PC-9 (cell line): ENCODE measurements around the gene COA6. TPM values are rescaled to one million over a fixed set of nuclear protein-coding genes. Genes with fewer than 3 reads are reported as not detected.

Source experiments
- BruUV-seq: library from RNA; stranded (reverse); fragments of 400-500 nt; replicated peaks from 2 replicates; lab custom pipeline; 2021; lab: Mats Ljungman, UMichigan
- CTCF ChIA-PET: fragments of 300-600 bp; sonication (Branson Sonifier 250); formaldehyde crosslinking; loops from one replicate; lab custom pipeline; 2022; ENCODE audit warnings: antibody characterized with exemption; lab: Charles Lee
- POLR2A ChIA-PET: fragments of 300-600 bp; sonication (Branson Sonifier 250); formaldehyde crosslinking; loops from one replicate; lab custom pipeline; 2022; ENCODE audit warnings: antibody characterized with exemption; ENCODE audit not compliant: unreplicated experiment; lab: Charles Lee
- DNase-seq, 2 experiments: peaks; one replicate each; pipeline versions ENCODE4 v3.0.0 to v3.0.0-alpha.2; 2015 to 2022; ENCODE audit warnings: mixed read lengths in 1 of 2
- H2AFZ ChIP-seq: fragments of 200-600 bp; sonication (generic); 2 replicates; pipeline ENCODE4 v1.8.1; 2017; ENCODE audit warnings: antibody characterized with exemption
- H3F3A ChIP-seq: fragments of 200-600 bp; sonication (generic); 2 replicates; pipeline ENCODE4 v1.8.1; 2017; ENCODE audit warnings: antibody characterized with exemption, mild to moderate bottlenecking, low read depth; ENCODE audit not compliant: insufficient read depth
- H3K27ac ChIP-seq: fragments of 200-600 bp; sonication (generic); 2 replicates; pipeline ENCODE4 v1.6.1; 2016; ENCODE audit warnings: mixed run types
- H3K27me3 ChIP-seq: fragments of 200-600 bp; sonication (generic); 2 replicates; pipeline ENCODE4 v1.6.1; 2016; ENCODE audit warnings: low read depth, mixed run types; ENCODE audit not compliant: insufficient read depth
- H3K36me3 ChIP-seq: fragments of 200-600 bp; sonication (generic); 2 replicates; pipeline ENCODE4 v1.6.1; 2016; ENCODE audit warnings: low read depth, mixed run types
- H3K4me1 ChIP-seq: fragments of 200-600 bp; sonication (generic); replicated peaks from 2 replicates; pipeline ENCODE4 v1.6.1; 2016; ENCODE audit warnings: mixed run types; ENCODE audit not compliant: insufficient read depth
- H3K4me2 ChIP-seq: fragments of 200-600 bp; sonication (generic); 2 replicates; pipeline ENCODE4 v1.6.1; 2017; ENCODE audit warnings: mixed run types
- H3K4me3 ChIP-seq: fragments of 200-600 bp; sonication (generic); 2 replicates; pipeline ENCODE4 v1.6.1; 2016; ENCODE audit warnings: mixed run types
- H3K79me2 ChIP-seq: fragments of 200-600 bp; sonication (generic); 2 replicates; pipeline ENCODE4 v1.6.1; 2017; ENCODE audit warnings: low read depth, mixed run types
- H3K9me2 ChIP-seq: fragments of 200-600 bp; sonication (generic); 2 replicates; pipeline ENCODE4 v1.8.1; 2017; ENCODE audit warnings: mild to moderate bottlenecking; ENCODE audit not compliant: insufficient read depth
- H3K9me3 ChIP-seq: fragments of 200-600 bp; sonication (generic); 2 replicates; pipeline ENCODE4 v1.8.1; 2016; ENCODE audit warnings: low read depth; ENCODE audit not compliant: insufficient read depth
- H4K20me1 ChIP-seq: fragments of 200-600 bp; sonication (generic); 2 replicates; pipeline ENCODE4 v1.8.1; 2017; ENCODE audit not compliant: insufficient read depth
- CTCF ChIP-seq: fragments of 200-600 bp; sonication (generic); conservative IDR thresholded peaks from 2 replicates; pipeline ENCODE4 v1.6.1; 2017; ENCODE audit warnings: mixed run types, antibody characterized with exemption, mild to moderate bottlenecking, moderate library complexity
- EZH2 ChIP-seq: fragments of 200-600 bp; sonication (generic); IDR thresholded peaks from 2 replicates; pipeline ENCODE4 v1.8.0; 2017; ENCODE audit warnings: antibody characterized with exemption, low read depth
- intact Hi-C: fragments of 100-400 bp; cut with micrococcal nuclease; formaldehyde crosslinking; loops from one replicate; pipeline ENCODE4 v1.10.0; 2022; ENCODE audit not compliant: unreplicated experiment
- total RNA-seq: library from RNA; stranded (reverse); gene quantifications from 2 replicates; pipeline ENCODE4 v1.2.3, GENCODE V29; 2021

Gene COA6
- total RNA-seq, 1 experiment from 2014 or later = 73.8 TPM

DNA sequence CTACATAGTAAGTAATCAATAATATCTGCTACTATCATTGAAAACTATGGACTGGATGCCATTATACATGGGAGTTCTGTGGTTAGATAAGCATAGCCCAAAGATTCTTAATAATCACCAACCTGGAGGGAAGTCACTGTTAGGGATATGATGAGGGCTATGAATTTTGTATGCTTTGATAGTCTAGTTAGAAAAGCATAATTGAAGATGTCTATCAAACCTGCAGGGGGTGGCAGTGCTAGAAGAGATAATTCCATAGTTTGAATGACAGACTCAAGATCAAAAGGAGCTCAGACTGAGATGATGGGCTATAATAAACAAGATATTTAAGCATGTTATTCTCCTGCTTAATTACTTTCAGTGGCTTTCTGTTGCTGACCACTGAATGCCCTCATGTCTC is 15.4 kb upstream of the COA6 start:
- CTCF ChIA-PET = no interaction called here
- POLR2A ChIA-PET = no interaction called here
- TF ChIP-seq CTCF = no peak
- TF ChIP-seq EZH2 = no peak
- Histone ChIP-seq H3K4me2 (no peak overlapping the region), H3K9me3 (no peaks in the 10 kb centered on the region; the same call in 1 of the 2 replicates), H3K4me1 (no peaks in the 10 kb centered on the region), H3K27me3 (no peaks in the 10 kb centered on the region), H3F3A (no peaks in the 10 kb centered on the region), H2AFZ (no peak overlapping the region; the same call in 1 of the 2 replicates), H3K9me2 (no peaks in the 10 kb centered on the region), H3K36me3 (no peaks in the 10 kb centered on the region), H3K27ac (no peak overlapping the region), H3K79me2 (no peaks in the 10 kb centered on the region), H4K20me1 (no peaks in the 10 kb centered on the region), H3K4me3 (no peak overlapping the region)
- intact Hi-C loops = no loop called here
- no TSS peak for BruUV-seq
- no peak for DNase-seq

GRCh38 chr1:234361102-234361603 is 12.1 kb upstream of the COA6 start:
- no peaks in the 10 kb centered on the region for H3K36me3 ChIP-seq
- no peaks in the 10 kb centered on the region for H3F3A ChIP-seq
- ChIA-PET CTCF (no interaction called here), POLR2A (no interaction called here)
- no peaks in the 10 kb centered on the region for H3K4me1 ChIP-seq
- H3K4me2 ChIP-seq = no peak overlapping the region
- no TSS peak for BruUV-seq
- H2AFZ ChIP-seq = no peak overlapping the region
- H3K9me3 ChIP-seq = no peaks in the 10 kb centered on the region; the same call in 1 of the 2 replicates
- DNase-seq = no peak
- H3K27me3 ChIP-seq = no peaks in the 10 kb centered on the region
- no peak overlapping the region for H3K27ac ChIP-seq
- no peaks in the 10 kb centered on the region for H3K9me2 ChIP-seq
- H3K4me3 ChIP-seq = no peak overlapping the region
- intact Hi-C loops = no loop called here
- TF ChIP-seq CTCF = no peak
- TF ChIP-seq EZH2 = no peak
- H3K79me2 ChIP-seq = no peaks in the 10 kb centered on the region
- H4K20me1 ChIP-seq = no peaks in the 10 kb centered on the region

GRCh38 chr1:234362558-234362957 is 10.7 kb upstream of the COA6 start:
- BruUV-seq = no TSS peak
- H3K36me3 ChIP-seq = no peaks in the 10 kb centered on the region
- intact Hi-C loops = no loop called here

More at GRCh38 chr1:234362558-234362957, 10.7 kb upstream of the COA6 start:
- no peaks in the 10 kb centered on the region for H3K27me3 ChIP-seq
- ChIA-PET CTCF (no interaction called here), POLR2A (no interaction called here)
- no peak overlapping the region for H3K27ac ChIP-seq
- H4K20me1 ChIP-seq = no peaks in the 10 kb centered on the region
- no peaks in the 10 kb centered on the region for H3K9me2 ChIP-seq
- no peak overlapping the region for H3K4me3 ChIP-seq
- H3F3A ChIP-seq = no peaks in the 10 kb centered on the region
- no peaks in the 10 kb centered on the region for H3K79me2 ChIP-seq
- no peaks in the 10 kb centered on the region; the same call in 1 of the 2 replicates for H3K9me3 ChIP-seq
- H2AFZ ChIP-seq = no peak overlapping the region
- no peaks in the 10 kb centered on the region for H3K4me1 ChIP-seq
- H3K4me2 ChIP-seq = no peak overlapping the region
- DNase-seq = no peak
- TF ChIP-seq CTCF (no peak), EZH2 (no peak)
